WI38 (cell line): Measurements from ENCODE around the gene BMPR1A.

Experiments used
- H3K4me3 ChIP-seq: 2 replicates; pipeline ENCODE4 v1.5.1; 2011; ENCODE audit warnings: low read depth, mild to moderate bottlenecking, control low read depth, low read length
- TF ChIP-seq, protein P1 (sequence below): IDR thresholded peaks from 2 replicates; pipeline ENCODE4 v1.5.1; 2012; ENCODE audit warnings: low read depth, mild to moderate bottlenecking, control low read depth, low read length

BMPR1A gene

DNA sequence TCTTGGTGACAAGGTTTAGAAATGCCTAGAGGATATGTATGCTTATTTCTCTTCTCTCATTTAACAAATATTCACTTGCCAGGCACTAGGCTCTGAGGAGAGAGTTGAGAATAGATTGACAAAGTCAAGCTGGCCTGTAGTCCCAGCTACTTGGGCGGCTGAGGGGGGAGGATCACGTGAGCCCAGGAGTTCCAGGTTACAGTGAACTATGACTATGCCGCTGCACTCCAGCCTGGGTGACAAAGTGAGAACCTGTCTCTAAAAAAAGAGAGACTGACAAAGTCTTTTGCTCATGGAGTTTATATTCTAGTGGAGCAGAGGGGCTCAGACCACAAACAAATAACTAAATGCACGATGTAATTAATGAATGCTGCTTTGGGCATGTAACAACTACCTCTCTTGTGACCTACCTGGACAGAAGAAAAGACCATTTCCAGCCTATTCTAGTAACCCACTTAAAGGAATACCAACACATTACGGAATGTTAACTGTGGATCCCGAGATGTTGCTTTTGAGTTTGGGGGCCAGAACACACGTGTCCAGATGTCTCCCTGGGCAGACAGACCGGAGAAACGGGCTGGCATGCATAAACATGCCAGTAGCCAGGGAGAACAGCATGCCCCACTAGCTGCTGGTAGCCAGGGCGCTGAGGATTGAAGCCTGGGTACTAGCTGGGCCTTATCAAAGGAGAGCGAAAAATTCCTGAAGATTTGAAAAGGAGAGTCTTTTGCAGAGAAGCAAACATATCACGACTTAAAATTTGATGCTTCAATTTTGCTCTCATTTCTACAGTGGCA lies 2.6 kb upstream of the BMPR1A start:
- TF ChIP-seq, protein P1, sequence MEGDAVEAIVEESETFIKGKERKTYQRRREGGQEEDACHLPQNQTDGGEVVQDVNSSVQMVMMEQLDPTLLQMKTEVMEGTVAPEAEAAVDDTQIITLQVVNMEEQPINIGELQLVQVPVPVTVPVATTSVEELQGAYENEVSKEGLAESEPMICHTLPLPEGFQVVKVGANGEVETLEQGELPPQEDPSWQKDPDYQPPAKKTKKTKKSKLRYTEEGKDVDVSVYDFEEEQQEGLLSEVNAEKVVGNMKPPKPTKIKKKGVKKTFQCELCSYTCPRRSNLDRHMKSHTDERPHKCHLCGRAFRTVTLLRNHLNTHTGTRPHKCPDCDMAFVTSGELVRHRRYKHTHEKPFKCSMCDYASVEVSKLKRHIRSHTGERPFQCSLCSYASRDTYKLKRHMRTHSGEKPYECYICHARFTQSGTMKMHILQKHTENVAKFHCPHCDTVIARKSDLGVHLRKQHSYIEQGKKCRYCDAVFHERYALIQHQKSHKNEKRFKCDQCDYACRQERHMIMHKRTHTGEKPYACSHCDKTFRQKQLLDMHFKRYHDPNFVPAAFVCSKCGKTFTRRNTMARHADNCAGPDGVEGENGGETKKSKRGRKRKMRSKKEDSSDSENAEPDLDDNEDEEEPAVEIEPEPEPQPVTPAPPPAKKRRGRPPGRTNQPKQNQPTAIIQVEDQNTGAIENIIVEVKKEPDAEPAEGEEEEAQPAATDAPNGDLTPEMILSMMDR: no peak
- H3K4me3 ChIP-seq: no peak overlapping the region

DNA sequence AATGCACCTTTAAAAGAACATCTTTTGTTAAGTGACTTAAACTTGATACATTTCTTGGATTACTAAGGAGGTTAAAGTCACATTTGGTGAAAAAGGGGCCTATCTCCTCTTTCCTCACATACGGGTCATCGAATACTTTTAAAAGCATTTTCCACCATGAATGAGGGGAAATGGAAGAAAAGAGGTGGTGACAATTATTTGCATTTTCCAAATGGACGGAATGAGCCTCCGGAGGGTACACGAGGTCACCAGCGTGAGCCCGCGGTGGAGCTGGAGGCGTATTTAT lies 1.0 kb upstream of the BMPR1A start:
- peak overlapping the region; percentile 77 for H3K4me3 ChIP-seq
- TF ChIP-seq, protein P1: no peak

GRCh38 chr10:86755740-86756510 lies 494 bp upstream of the BMPR1A start:
- peak overlapping the region; percentile 77 for H3K4me3 ChIP-seq
- TF ChIP-seq, protein P1: no peak

- peak overlapping the region; percentile 92 for H3K4me3 ChIP-seq
- TF ChIP-seq, protein P1: 0 out of 2 replicates have a peak, but pooled peaks have one; percentile 11
These were observed 924 bp downstream of the BMPR1A start for GRCh38 chr10:86757113-86757972.

- TF ChIP-seq, protein P1: no peak
- peak overlapping the region; percentile 92 for H3K4me3 ChIP-seq
These were observed 2.0 kb downstream of the BMPR1A start for GRCh38 chr10:86758189-86759072.

DNA sequence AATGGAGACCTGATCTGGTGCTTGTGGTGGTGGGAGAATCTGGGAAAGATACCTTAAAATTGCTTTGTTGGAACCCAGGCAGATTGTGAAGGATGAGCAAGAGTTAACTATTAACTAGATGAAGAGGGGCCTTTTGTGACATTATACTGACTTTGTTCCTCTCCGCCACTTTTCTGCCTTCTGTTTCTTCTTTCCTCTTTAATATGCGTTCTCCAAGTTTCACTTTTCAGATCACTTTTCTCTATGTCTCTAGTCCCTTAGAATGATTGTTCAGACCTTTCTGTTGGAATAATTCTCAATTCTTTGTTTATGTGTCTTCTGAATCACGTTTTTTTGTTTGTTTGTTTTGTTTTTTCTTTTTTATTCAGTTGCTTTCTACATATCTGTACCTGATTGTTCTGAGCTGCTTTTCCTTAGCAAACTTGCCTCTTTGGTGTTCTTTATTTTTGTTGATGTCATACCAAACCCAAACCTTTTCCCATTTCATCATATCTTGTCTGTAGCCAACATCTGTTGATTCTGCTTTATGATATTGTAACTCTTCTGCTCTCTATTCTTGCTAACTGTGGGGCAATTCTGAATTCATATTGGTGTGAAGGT lies 2.8 kb downstream of the BMPR1A start:
- peak overlapping the region; percentile 92 for H3K4me3 ChIP-seq

More for the DNA sequence above, 2.8 kb downstream of the BMPR1A start:
- TF ChIP-seq, protein P1: no peak
